Midbrain (tissue), 1 donor: ENCODE data around the gene TFEB.

ENCODE experiments used
- DNase-seq: peaks from one replicate; lab custom pipeline; 2025; lab: John Stamatoyannopoulos, UW

TFEB gene

GRCh38 chr6:41638002-41638934, 97.1 kb downstream of the TFEB start, which contains the start of gene MDFI:
Gene MDFI, plus strand, starts transcription at chr6:41638468. Its CDS starts 282 bp downstream, at chr6:41638750.
- no peak for DNase-seq

DNA sequence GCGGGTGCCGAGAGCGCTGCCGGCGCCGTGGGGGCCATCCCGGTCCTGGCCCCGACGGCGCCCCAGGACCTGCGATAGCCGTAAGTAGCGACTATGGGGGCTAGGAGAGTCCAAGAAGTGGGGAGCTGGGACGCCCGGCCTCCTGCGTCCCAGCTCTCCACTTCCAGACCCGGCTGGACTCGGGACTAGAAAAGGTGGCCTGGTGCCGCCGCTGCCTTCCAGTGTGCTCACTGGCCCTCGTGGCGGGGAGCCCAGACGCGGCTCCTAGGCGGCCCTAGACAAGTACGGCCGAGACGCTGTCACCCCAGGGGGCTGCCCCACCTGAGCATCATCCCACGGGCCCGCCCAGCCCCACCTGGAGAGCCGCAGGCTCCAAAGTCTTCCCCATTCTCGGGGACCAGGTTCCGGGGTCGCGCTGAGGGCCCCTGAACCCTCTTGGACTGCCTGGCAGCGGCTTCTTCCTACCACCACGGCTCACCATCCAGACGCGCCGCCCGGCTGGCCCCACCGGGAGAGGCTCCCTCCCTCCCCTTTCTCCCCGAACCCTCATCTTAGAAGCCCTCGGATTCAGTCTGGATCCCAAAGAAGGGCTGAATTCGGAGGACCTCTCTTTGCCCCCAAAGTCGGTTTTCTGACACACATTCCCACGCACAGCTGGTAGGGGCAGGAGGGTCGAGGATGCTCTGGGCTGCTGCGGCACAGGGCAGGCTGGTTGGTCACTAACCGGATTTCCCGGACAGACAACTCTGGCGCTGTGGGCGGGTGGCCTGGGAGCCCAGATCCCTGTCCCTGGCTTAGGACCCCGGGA, 98.0 kb downstream of the TFEB start:
- DNase-seq: no peak

GRCh38 chr6:41636833-41637193, 98.6 kb downstream of the TFEB start:
- no peak for DNase-seq

- no peak for DNase-seq
These were observed 100.0 kb downstream of the TFEB start for GRCh38 chr6:41635365-41635764.

GRCh38 chr6:41634657-41635056, 100.8 kb downstream of the TFEB start:
- no peak for DNase-seq
